Activated B cell treated with CpG ODN at 0.5 μM for 24 hours (primary cell): ENCODE data around the gene XKR3. TPM values are rescaled to one million over a fixed set of nuclear protein-coding genes. Genes with fewer than 3 reads are reported as not detected.

Experiments
- ATAC-seq: fragments of 200-7000 bp; cut with Tn5 transposase; one replicate; pipeline ENCODE4 v1.10.0; 2021; ENCODE audit warnings: low read depth, mild to moderate bottlenecking, moderate library complexity
- CTCF ChIA-PET: fragments of 350-600 bp; sonication (Branson Sonifier 250); formaldehyde crosslinking; loops from one replicate; lab custom pipeline; 2021; ENCODE audit warnings: antibody characterized with exemption; lab: Charles Lee
- POLR2A ChIA-PET: fragments of 350-600 bp; sonication (Branson Sonifier 250); formaldehyde crosslinking; loops from one replicate; lab custom pipeline; 2021; ENCODE audit warnings: antibody characterized with exemption; lab: Charles Lee
- DNase-seq: peaks from one replicate; pipeline ENCODE4 v3.0.0; 2022
- H3K27ac Mint-ChIP-seq: one replicate; pipeline ENCODE4 v1.8.0; 2020; ENCODE audit warnings: mixed read lengths
- H3K27me3 Mint-ChIP-seq: one replicate; pipeline ENCODE4 v1.8.0; 2021; ENCODE audit warnings: mixed read lengths
- H3K36me3 Mint-ChIP-seq: one replicate; pipeline ENCODE4 v1.8.0; 2021; ENCODE audit warnings: low read depth, mixed read lengths
- H3K4me1 Mint-ChIP-seq: one replicate; pipeline ENCODE4 v1.8.0; 2021; ENCODE audit warnings: mixed read lengths
- H3K4me3 Mint-ChIP-seq: one replicate; pipeline ENCODE4 v1.8.0; 2020; ENCODE audit warnings: mild to moderate bottlenecking, mixed read lengths
- H3K9me3 Mint-ChIP-seq: one replicate; pipeline ENCODE4 v1.8.0; 2020; ENCODE audit warnings: mixed read lengths
- CTCF ChIP-seq: fragments of 200-600 bp; IDR thresholded peaks from one replicate; pipeline ENCODE4 v1.8.0; 2022; ENCODE audit warnings: antibody characterized with exemption, mild to moderate bottlenecking
- intact Hi-C: fragments of 100-400 bp; cut with micrococcal nuclease; formaldehyde crosslinking; loops from one replicate; pipeline ENCODE4 v1.15.1; 2024
- total RNA-seq: library from RNA; stranded (reverse); gene quantifications from 2 replicates; pipeline ENCODE4 v1.2.3, GENCODE V29; 2022

The XKR3 gene
- total RNA-seq, 1 donor from 2014 or later: 0.13 TPM

GRCh38 chr22:16783930-16784354 lies 41.3 kb downstream of the XKR3 start:
- intact Hi-C loops: loop anchor here (10.0 kb wide), 1 partner anchor 59 kb away; no protein-coding TSS in a partner anchor
- POLR2A ChIA-PET: no interaction called here
- Mint-ChIP-seq H3K9me3 (no peaks in the 10 kb centered on the region), H3K27ac (no peak overlapping the region), H3K27me3 (peaks cover 4% of the 10 kb centered on the region), H3K4me3 (no peak overlapping the region), H3K4me1 (no peaks in the 10 kb centered on the region), H3K36me3 (no peaks in the 10 kb centered on the region)
- no peak for TF ChIP-seq CTCF
- DNase-seq: no peak
- no peak for ATAC-seq
- CTCF ChIA-PET: no interaction called here

- DNase-seq (no peak), ATAC-seq (no peak)
- H3K36me3 Mint-ChIP-seq: no peaks in the 10 kb centered on the region
- no peak overlapping the region for H3K4me3 Mint-ChIP-seq
- H3K27me3 Mint-ChIP-seq: peaks cover 4% of the 10 kb centered on the region
- intact Hi-C loops: loop anchor here (10.0 kb wide), 1 partner anchor 59 kb away; no protein-coding TSS in a partner anchor
- POLR2A ChIA-PET: no interaction called here
- TF ChIP-seq CTCF: no peak
- H3K27ac Mint-ChIP-seq: no peak overlapping the region
- no peaks in the 10 kb centered on the region for H3K9me3 Mint-ChIP-seq
- no peaks in the 10 kb centered on the region for H3K4me1 Mint-ChIP-seq
- CTCF ChIA-PET: no interaction called here
These were observed 41.8 kb downstream of the XKR3 start for GRCh38 chr22:16783453-16783852.

GRCh38 chr22:16781764-16782329 lies 43.4 kb downstream of the XKR3 start:
- POLR2A ChIA-PET: no interaction called here

GRCh38 chr22:16781074-16781763 lies 44.0 kb downstream of the XKR3 start:
- intact Hi-C loops: loop anchor here (10.0 kb wide), 1 partner anchor 56 kb away; no protein-coding TSS in a partner anchor
- Mint-ChIP-seq H3K4me1 (no peaks in the 10 kb centered on the region), H3K4me3 (no peak overlapping the region), H3K27me3 (peaks cover 4% of the 10 kb centered on the region), H3K27ac (no peak overlapping the region), H3K9me3 (no peaks in the 10 kb centered on the region), H3K36me3 (no peaks in the 10 kb centered on the region)
- DNase-seq (no peak), ATAC-seq (no peak)
- ChIA-PET CTCF (no interaction called here), POLR2A (no interaction called here)
- TF ChIP-seq CTCF: no peak

More at GRCh38 chr22:16781764-16782329, 43.4 kb downstream of the XKR3 start:
- Mint-ChIP-seq H3K4me3 (no peak overlapping the region), H3K36me3 (no peaks in the 10 kb centered on the region), H3K27me3 (peaks cover 4% of the 10 kb centered on the region), H3K27ac (no peak overlapping the region), H3K9me3 (no peaks in the 10 kb centered on the region), H3K4me1 (no peaks in the 10 kb centered on the region)
- no peak for TF ChIP-seq CTCF
- CTCF ChIA-PET: no interaction called here
- DNase-seq (no peak), ATAC-seq (no peak)
- intact Hi-C loops: loop anchor here (10.0 kb wide), 1 partner anchor 57 kb away; no protein-coding TSS in a partner anchor

- ChIA-PET POLR2A (no interaction called here), CTCF (no interaction called here)
- Mint-ChIP-seq H3K4me1 (no peaks in the 10 kb centered on the region), H3K27ac (no peak overlapping the region), H3K9me3 (peaks cover 2% of the 10 kb centered on the region), H3K27me3 (peaks cover 2% of the 10 kb centered on the region), H3K36me3 (no peaks in the 10 kb centered on the region), H3K4me3 (no peak overlapping the region)
- no peak for TF ChIP-seq CTCF
- ATAC-seq: no peak
- intact Hi-C loops: no loop called here
- DNase-seq: no peak
These were observed 47.8 kb downstream of the XKR3 start for GRCh38 chr22:16777284-16777924.
